HepG2 (cell line): Measurements from ENCODE around the gene FIBP. TPM values are rescaled to one million over a fixed set of nuclear protein-coding genes. Genes with fewer than 3 reads are reported as not detected.
A peak's percentile ranks its signal among the peaks of the same experiment; 100 is the strongest.

Experiments
- ATAC-seq: fragments of 200-7000 bp; cut with Tn5 transposase; 3 replicates; pipeline ENCODE4 v1.9.1; 2020; ENCODE audit warnings: mild to moderate bottlenecking, moderate library complexity
- BruUV-seq: library from RNA; stranded (reverse); fragments of 400-500 nt; replicated peaks from 2 replicates; lab custom pipeline; 2021; lab: Mats Ljungman, UMichigan
- CTCF ChIA-PET: fragments of 300-600 bp; formaldehyde crosslinking; extraction: SDS; loops from one replicate; lab custom pipeline; 2021; ENCODE audit warnings: low total read pairs, inconsistent platforms, low intra/inter-chr PET ratio; lab: Yijun Ruan, JAX
- POLR2A ChIA-PET: fragments of 350-600 bp; sonication (Branson Sonifier 250); formaldehyde crosslinking; loops from one replicate; lab custom pipeline; 2020; ENCODE audit warnings: antibody characterized with exemption, inconsistent platforms; lab: Yijun Ruan, JAX
- DNase-seq: peaks from one replicate; pipeline ENCODE4 v3.0.0-alpha.2; 2015; ENCODE audit warnings: low spot score
- FAIRE-seq: peaks from 3 replicates; lab custom pipeline; 2011; peaks lifted over from hg19 to GRCh38; lab: Jason Lieb, UNC
- H2AFZ ChIP-seq: one replicate; pipeline ENCODE4 v1.6.1; 2011; ENCODE audit warnings: low read length, inconsistent platforms
- H3K27ac ChIP-seq: fragments of 300-600 bp; 3 replicates; pipeline ENCODE4 v1.8.0; 2011; ENCODE audit warnings: mixed run types, mild to moderate bottlenecking, mixed read lengths, low read length, inconsistent platforms; ENCODE audit not compliant: insufficient read depth; ENCODE audit errors: extremely low read length
- H3K27me3 ChIP-seq, 2 experiments: fragments of 200-600 bp in 1 of 2; 2 replicates in 1 of 2; 3 replicates in 1 of 2; pipeline versions ENCODE4 v1.6.0 to v1.8.0; 2011; ENCODE audit warnings: low read length in 2 of 2, mild to moderate bottlenecking in 2 of 2, moderate library complexity in 2 of 2, inconsistent platforms in 1 of 2; ENCODE audit not compliant: insufficient read depth in 2 of 2, control insufficient read depth in 1 of 2
- H3K36me3 ChIP-seq, 2 experiments: fragments of 200-600 bp in 1 of 2; replicated peaks in 1 of 2; 2 replicates in 1 of 2; 3 replicates in 1 of 2; pipeline versions ENCODE4 v1.5.1 to v1.8.0; 2011; ENCODE audit warnings: low read length in 2 of 2, inconsistent platforms in 1 of 2; ENCODE audit not compliant: insufficient read depth in 2 of 2, control insufficient read depth in 1 of 2
- H3K4me1 ChIP-seq: 2 replicates; pipeline ENCODE4 v1.5.1; 2012; ENCODE audit warnings: low read length, inconsistent platforms; ENCODE audit not compliant: insufficient read depth
- H3K4me2 ChIP-seq: 2 replicates; pipeline ENCODE4 v1.6.0; 2011; ENCODE audit warnings: low read depth, low read length, inconsistent platforms
- H3K4me3 ChIP-seq, 3 experiments: fragments of 200-600 bp in 1 of 3; sonication (generic), shearing (Covaris generic) in 1 of 3; replicated peaks in 1 of 3; 2 replicates each; pipeline ENCODE4 v1.5.1; 2011 to 2016; ENCODE audit warnings: low read length in 3 of 3, inconsistent platforms in 2 of 3, low read depth in 2 of 3, mild to moderate bottlenecking in 2 of 3, control low read depth in 1 of 3, mixed read lengths in 1 of 3; ENCODE audit not compliant: insufficient read depth in 1 of 3
- H3K79me2 ChIP-seq: one replicate; pipeline ENCODE4 v1.6.1; 2011; ENCODE audit warnings: low read length, inconsistent platforms; ENCODE audit not compliant: insufficient read depth
- H3K9ac ChIP-seq: 2 replicates; pipeline ENCODE4 v1.6.0; 2011; ENCODE audit warnings: mild to moderate bottlenecking, low read depth, low read length, inconsistent platforms; ENCODE audit not compliant: insufficient read depth
- H3K9me3 ChIP-seq: 2 replicates; pipeline ENCODE4 v1.5.1; 2012; ENCODE audit warnings: mild to moderate bottlenecking, low read length
- H4K20me1 ChIP-seq: 2 replicates; pipeline ENCODE4 v1.6.0; 2011; ENCODE audit warnings: inconsistent platforms, mild to moderate bottlenecking, low read length, moderate library complexity; ENCODE audit not compliant: insufficient read depth
- BCL6 ChIP-seq: IDR thresholded peaks from 2 replicates; pipeline ENCODE4 v1.6.1; 2016; ENCODE audit warnings: missing genetic modification reagents, missing compliant biosample characterization
- ELF1 ChIP-seq: sonication (generic); formaldehyde crosslinking; IDR thresholded peaks from 2 replicates; pipeline ENCODE4 v1.4.0; 2020; ENCODE audit warnings: missing genetic modification reagents
- FOXA3 ChIP-seq: IDR thresholded peaks from 2 replicates; pipeline ENCODE4 v1.6.1; 2016; ENCODE audit warnings: missing genetic modification reagents, missing compliant biosample characterization
- HDAC2 ChIP-seq: sonication (generic); formaldehyde crosslinking; IDR thresholded peaks from 2 replicates; pipeline ENCODE4 v1.4.0; 2020; ENCODE audit warnings: missing genetic modification reagents
- ISL2 ChIP-seq: sonication (generic); formaldehyde crosslinking; IDR thresholded peaks from 2 replicates; pipeline ENCODE4 v1.5.0; 2020; ENCODE audit warnings: missing genetic modification reagents
- PHF21A ChIP-seq: sonication (generic); formaldehyde crosslinking; IDR thresholded peaks from 2 replicates; pipeline ENCODE4 v1.5.0; 2020; ENCODE audit warnings: mild to moderate bottlenecking, missing genetic modification reagents
- RBM22 ChIP-seq: fragments of 200-400 bp; formaldehyde crosslinking; optimal IDR thresholded peaks from 2 replicates; pipeline ENCODE3; 2017; ENCODE audit warnings: mild to moderate bottlenecking, low read length, moderate library complexity
- REPIN1 ChIP-seq: sonication (generic); formaldehyde crosslinking; IDR thresholded peaks from 2 replicates; pipeline ENCODE4 v1.8.0; 2022; ENCODE audit warnings: missing genetic modification reagents, low read depth, mild to moderate bottlenecking, borderline replicate concordance
- SIN3A ChIP-seq: IDR thresholded peaks from 2 replicates; pipeline ENCODE4 v1.6.1; 2011; ENCODE audit warnings: low read depth, mild to moderate bottlenecking, control low read depth, low read length, borderline replicate concordance
- XRCC5 ChIP-seq: fragments of 200-400 bp; formaldehyde crosslinking; optimal IDR thresholded peaks from 2 replicates; pipeline ENCODE3; 2017; ENCODE audit warnings: mild to moderate bottlenecking, low read length
- ZFX ChIP-seq: sonication (generic); formaldehyde crosslinking; IDR thresholded peaks from 2 replicates; pipeline ENCODE4 v1.4.0; 2020; ENCODE audit warnings: mild to moderate bottlenecking, low read depth, missing genetic modification reagents, moderate library complexity
- ZFY ChIP-seq: sonication (generic); formaldehyde crosslinking; IDR thresholded peaks from 2 replicates; pipeline ENCODE4 v1.4.0; 2020; ENCODE audit warnings: missing genetic modification reagents
- ZNF354B ChIP-seq: sonication (generic); formaldehyde crosslinking; IDR thresholded peaks from 2 replicates; pipeline ENCODE4 v1.8.0; 2022; ENCODE audit warnings: mild to moderate bottlenecking, missing genetic modification reagents
- ZNF879 ChIP-seq: sonication (generic); formaldehyde crosslinking; IDR thresholded peaks from 2 replicates; pipeline ENCODE4 v1.8.1; 2023; ENCODE audit warnings: missing genetic modification reagents
- WGBS: methylation state at CpG from one replicate; pipeline ENCODE4 v1.1.6; 2017; ENCODE audit warnings: low lambda C conversion rate; 5-methylcytosine and 5-hydroxymethylcytosine counted together
- in situ Hi-C: cut with HindIII; loops from 2 replicates; pipeline ENCODE4 v1.10.0; 2017; ENCODE audit warnings: low pct_unique_long_range_greater_than_20kb; ENCODE audit not compliant: extremely low pct_ligation_motif_present
- intact Hi-C: fragments of 100-400 bp; cut with micrococcal nuclease; formaldehyde crosslinking; loops from one replicate; pipeline ENCODE4 v1.10.0; 2022; ENCODE audit not compliant: unreplicated experiment
- polyA plus RNA-seq, 8 experiments: library from polyadenylated mRNA; depleted of rRNA in 3 of 8; stranded (reverse) in 7 of 8; unstranded in 1 of 8; fragments of >200 nt; fragmentation: Illumina TruSeq in 4 of 8; extraction: Trizol in 4 of 8; gene quantifications; 2 replicates each; pipeline versions ENCODE4 v1.2.1 to v1.2.3, GENCODE V29; 2011 to 2016; ENCODE audit warnings: low read depth in 4 of 8, missing spikeins in 1 of 8, mixed read lengths in 1 of 8; ENCODE audit not compliant: insufficient read depth in 1 of 8
- total RNA-seq, 5 experiments: library from RNA; depleted of rRNA; stranded (reverse); fragments of >200 nt; fragmentation: Illumina TruSeq; extraction: Trizol; gene quantifications; 2 replicates each; pipeline ENCODE4 v1.2.3, GENCODE V29; 2016; ENCODE audit warnings: low read depth in 1 of 5
- TF ChIP-seq, protein P1 (sequence below): sonication (generic); formaldehyde crosslinking; IDR thresholded peaks from 2 replicates; pipeline ENCODE4 v1.8.1; 2023; ENCODE audit warnings: missing genetic modification reagents, mild to moderate bottlenecking, borderline replicate concordance
- TF ChIP-seq, protein P2 (sequence below), 2 experiments: IDR thresholded peaks; 2 replicates each; pipeline ENCODE4 v1.6.1; 2011 to 2012; ENCODE audit warnings: low read length in 2 of 2, borderline replicate concordance in 1 of 2, low read depth in 1 of 2, mild to moderate bottlenecking in 1 of 2, moderate library complexity in 1 of 2
- TF ChIP-seq, protein P3 (sequence below): sonication (generic); formaldehyde crosslinking; IDR thresholded peaks from 2 replicates; pipeline ENCODE4 v1.4.0; 2020; ENCODE audit warnings: missing genetic modification reagents, mild to moderate bottlenecking, borderline replicate concordance
- TF ChIP-seq, protein P4 (sequence below): IDR thresholded peaks from 2 replicates; pipeline ENCODE4 v1.6.1; 2012; ENCODE audit warnings: inconsistent platforms

Gene FIBP
- total and polyA plus RNA-seq, 2 of the 13 experiments (the other 11 are each of a cell fraction or from before 2014, with no cell fraction given): 42.9 to 62.1 TPM

DNA sequence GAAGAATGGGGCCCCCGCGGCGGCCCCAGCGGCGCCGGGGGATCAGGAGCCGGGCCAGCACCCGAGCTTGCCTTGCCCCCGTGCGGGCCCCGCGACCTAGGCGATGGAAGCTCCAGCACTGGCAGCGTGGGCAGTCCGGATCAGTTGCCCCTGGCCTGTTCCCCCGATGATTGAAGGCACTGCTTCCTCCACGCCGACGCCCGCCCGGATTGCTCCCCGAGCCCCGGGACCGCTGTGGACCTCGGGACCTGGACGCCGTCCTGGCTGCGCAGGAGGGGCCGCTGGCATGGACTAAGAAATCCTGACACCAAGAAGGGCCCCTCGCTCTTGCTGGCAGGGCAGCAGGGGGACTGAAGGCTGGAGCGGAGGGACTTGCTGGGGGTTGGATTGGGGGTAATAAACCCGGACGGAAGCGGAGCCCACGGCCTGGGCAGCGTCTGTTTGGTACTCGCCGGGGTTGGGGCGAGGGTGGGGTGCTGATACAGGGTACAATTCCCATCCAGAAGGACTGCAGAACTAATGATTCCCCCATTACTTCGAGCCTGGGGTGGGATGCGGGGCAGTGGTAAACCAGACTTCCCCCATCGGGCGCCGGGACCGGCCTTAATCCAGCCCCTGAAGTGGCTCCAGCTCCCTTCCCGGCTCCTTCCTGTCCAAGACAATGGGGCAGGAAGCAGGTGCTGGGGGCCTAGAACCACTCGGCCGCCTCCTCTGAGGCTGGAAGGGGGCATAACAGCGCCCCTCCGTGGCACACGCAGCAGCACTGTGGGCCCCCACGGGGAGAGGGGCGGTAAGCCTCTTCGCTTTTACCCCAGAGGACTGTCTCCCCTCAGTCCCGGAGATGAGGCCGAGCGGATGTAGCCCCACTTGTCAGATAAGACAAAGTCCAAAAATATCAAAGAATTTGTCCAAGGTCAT is 3.2 kb upstream of the FIBP start:
- Histone ChIP-seq H4K20me1 (no peaks in the 10 kb centered on the region), H3K4me3 (peak overlapping the region; percentile 77 to 91 (median 82)), H3K4me1 (peaks cover 59% of the 10 kb centered on the region), H3K36me3 (peaks cover 2 to 13% of the 10 kb centered on the region in 2 experiments; a peak in 2 of 5 replicates), H3K9me3 (no peaks in the 10 kb centered on the region), H3K27me3 (no peaks in the 10 kb centered on the region; a peak in 1 of 5 replicates), H3K27ac (peak overlapping the region; percentile 77), H3K79me2 (peaks cover 15% of the 10 kb centered on the region), H3K4me2 (peak overlapping the region; percentile 99), H2AFZ (no peak overlapping the region), H3K9ac (peak overlapping the region; percentile 90)
- WGBS: 1% methylated on average over 11 of the region's 57 CpGs
- DNase-seq (peak; percentile 78), ATAC-seq (peak; percentile 21), FAIRE-seq (no peak)
- in situ Hi-C loops: no loop called here
- BruUV-seq: TSS peak; percentile 80
- intact Hi-C loops: loop anchor here (2.0 kb wide), 1 partner anchor 27 kb away; the partner anchor contains the start of genes C11orf68 and DRAP1
- ChIA-PET POLR2A (interaction anchor here (0.6 to 7.6 kb wide), 28 partner anchors 9 to 421 kb away, joined by 3 to 95 read pairs (median 4); partner anchors contain the start of genes BANF1, C11orf68, EFEMP2 and EIF1AD), CTCF (interaction anchor here (6.9 kb wide), 1 partner anchor 98 kb away, joined by 63 read pairs; no protein-coding TSS in a partner anchor)
- TF ChIP-seq REPIN1 (CRISPR knock-in tag) (peak; percentile 56; the same call in 1 of the 2 replicates), ZNF354B (CRISPR knock-in tag) (no peak), ZFY (CRISPR knock-in tag) (peak; percentile 68), RBM22 (peak; percentile 82), ZFX (CRISPR knock-in tag) (peak; percentile 82), HDAC2 (CRISPR knock-in tag) (peak; percentile 45; the same call in 1 of the 2 replicates), PHF21A (peak; percentile 80), ELF1 (peak; percentile 26; the same call in 1 of the 2 replicates), ZNF879 (CRISPR knock-in tag) (no peak; the same call in 1 of the 2 replicates), BCL6 (CRISPR knock-in tag) (peak; percentile 49), FOXA3 (CRISPR knock-in tag) (peak; percentile 36), SIN3A (peak; percentile 69), ISL2 (0 out of 2 replicates have a peak, but pooled peaks have one; percentile 21), XRCC5 (peak; percentile 13)
- TF ChIP-seq, protein P1, sequence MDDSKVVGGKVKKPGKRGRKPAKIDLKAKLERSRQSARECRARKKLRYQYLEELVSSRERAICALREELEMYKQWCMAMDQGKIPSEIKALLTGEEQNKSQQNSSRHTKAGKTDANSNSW (CRISPR knock-in tag): peak; percentile 45; the same call in 1 of the 2 replicates
- TF ChIP-seq, protein P2, sequence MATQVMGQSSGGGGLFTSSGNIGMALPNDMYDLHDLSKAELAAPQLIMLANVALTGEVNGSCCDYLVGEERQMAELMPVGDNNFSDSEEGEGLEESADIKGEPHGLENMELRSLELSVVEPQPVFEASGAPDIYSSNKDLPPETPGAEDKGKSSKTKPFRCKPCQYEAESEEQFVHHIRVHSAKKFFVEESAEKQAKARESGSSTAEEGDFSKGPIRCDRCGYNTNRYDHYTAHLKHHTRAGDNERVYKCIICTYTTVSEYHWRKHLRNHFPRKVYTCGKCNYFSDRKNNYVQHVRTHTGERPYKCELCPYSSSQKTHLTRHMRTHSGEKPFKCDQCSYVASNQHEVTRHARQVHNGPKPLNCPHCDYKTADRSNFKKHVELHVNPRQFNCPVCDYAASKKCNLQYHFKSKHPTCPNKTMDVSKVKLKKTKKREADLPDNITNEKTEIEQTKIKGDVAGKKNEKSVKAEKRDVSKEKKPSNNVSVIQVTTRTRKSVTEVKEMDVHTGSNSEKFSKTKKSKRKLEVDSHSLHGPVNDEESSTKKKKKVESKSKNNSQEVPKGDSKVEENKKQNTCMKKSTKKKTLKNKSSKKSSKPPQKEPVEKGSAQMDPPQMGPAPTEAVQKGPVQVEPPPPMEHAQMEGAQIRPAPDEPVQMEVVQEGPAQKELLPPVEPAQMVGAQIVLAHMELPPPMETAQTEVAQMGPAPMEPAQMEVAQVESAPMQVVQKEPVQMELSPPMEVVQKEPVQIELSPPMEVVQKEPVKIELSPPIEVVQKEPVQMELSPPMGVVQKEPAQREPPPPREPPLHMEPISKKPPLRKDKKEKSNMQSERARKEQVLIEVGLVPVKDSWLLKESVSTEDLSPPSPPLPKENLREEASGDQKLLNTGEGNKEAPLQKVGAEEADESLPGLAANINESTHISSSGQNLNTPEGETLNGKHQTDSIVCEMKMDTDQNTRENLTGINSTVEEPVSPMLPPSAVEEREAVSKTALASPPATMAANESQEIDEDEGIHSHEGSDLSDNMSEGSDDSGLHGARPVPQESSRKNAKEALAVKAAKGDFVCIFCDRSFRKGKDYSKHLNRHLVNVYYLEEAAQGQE (IDR thresholded peaks at IDR 0.05; ENCODE audit: borderline replicate concordance in 1 of 2, low read depth in 1 of 2, low read length in 2 of 2): 0 out of 4 replicates have a peak, but pooled peaks of 1 of the 2 experiments have one; percentile 16
- TF ChIP-seq, protein P3, sequence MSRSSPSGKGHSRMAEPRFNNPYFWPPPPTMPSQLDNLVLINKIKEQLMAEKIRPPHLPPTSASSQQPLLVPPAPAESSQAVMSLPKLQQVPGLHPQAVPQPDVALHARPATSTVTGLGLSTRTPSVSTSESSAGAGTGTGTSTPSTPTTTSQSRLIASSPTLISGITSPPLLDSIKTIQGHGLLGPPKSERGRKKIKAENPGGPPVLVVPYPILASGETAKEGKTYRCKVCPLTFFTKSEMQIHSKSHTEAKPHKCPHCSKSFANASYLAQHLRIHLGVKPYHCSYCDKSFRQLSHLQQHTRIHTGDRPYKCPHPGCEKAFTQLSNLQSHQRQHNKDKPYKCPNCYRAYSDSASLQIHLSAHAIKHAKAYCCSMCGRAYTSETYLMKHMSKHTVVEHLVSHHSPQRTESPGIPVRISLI (CRISPR knock-in tag): peak; percentile 19; the same call in 1 of the 2 replicates
- TF ChIP-seq, protein P4, sequence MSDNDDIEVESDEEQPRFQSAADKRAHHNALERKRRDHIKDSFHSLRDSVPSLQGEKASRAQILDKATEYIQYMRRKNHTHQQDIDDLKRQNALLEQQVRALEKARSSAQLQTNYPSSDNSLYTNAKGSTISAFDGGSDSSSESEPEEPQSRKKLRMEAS: peak; percentile 48; the same call in 1 of the 2 replicates
